Measurements from ENCODE around the gene MAST4.
"Not testable (repeated sequence)": the region's sequence is repeated elsewhere in the genome, so short reads cannot be mapped to it uniquely, and the experiment has no call there.

Gene MAST4

DNA sequence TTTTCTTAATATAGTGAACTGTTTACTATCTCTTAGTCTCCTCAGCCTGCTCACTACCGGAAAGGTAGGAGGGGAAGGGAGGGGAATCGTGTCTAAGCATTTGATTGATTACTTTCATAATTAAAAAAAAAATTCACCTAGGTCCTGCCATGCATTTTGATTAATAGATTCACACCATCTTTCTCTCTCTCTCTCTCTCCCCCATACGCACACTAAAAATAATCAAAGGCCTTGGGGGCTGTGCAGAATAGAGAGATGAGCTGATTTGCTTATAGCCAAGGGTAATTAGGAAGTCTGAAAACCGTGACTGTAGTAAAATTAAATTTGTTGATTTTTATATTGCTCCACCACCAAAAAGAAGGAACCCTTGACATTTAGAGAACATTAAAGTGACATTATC lies 550.8 kb downstream of the MAST4 start:
- DNase-seq = no peak

DNA sequence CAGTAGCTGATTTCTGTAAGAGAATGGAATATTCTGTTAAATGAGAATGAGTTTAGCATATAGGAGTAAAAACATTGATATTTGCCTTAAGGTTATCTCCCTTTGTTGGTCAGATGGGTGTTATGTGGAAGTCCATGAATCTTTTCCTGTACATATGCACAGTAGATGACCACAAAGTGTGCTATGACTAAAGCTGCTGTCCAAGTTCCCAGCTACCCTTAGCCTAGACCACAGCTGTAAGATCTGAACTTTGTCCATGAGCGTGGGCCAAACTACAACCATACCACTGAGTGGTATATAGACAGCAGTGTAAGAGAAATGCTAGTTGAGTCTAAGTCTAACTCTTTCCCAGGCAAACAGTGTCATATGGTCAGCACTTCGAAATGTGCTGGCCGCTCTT lies 551.6 kb downstream of the MAST4 start:
- no peak for DNase-seq

DNA sequence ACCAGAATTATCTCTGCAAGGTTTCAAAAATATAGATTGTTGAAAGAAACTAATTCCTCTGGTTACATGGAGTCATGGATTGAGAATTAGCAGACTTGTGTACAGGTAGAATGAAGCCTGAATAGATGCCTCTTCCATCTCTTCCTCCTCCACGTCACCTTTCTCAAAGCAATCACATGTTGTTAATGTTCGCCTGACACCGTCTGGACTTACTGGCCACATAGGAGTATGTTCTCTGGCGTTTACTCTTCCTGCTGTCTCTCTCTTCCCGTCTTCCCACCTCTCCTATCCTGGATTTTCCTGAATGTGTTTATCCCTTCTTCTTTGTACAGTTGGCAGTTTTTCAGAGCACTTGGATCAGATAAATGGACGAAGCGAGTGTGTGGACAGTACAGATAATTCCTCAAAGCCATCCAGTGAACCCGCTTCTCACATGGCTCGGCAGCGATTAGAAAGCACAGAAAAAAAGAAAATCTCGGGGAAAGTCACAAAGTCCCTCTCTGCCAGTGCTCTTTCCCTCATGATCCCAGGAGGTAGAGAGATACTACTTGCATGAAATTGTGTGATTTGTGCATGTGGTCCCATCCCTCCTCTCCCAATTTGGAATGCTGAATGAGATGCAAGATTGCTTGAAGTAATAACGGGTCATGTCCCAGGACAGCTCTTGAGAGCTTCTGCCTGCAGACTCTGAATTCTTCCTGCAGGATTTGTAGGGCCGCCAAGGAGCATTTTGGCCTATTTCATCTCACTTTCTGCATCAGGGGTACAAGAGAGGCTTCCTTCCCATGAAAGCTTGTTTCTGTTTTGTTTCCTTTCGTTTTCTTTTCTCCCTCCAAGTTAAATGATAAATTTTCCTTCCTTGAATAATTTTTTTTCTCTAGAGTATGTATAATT lies 553.1 kb downstream of the MAST4 start:
- no peak for DNase-seq

- no peak for DNase-seq
Measured at GRCh38 chr5:67149951-67150523, 553.8 kb downstream of the MAST4 start.

DNA sequence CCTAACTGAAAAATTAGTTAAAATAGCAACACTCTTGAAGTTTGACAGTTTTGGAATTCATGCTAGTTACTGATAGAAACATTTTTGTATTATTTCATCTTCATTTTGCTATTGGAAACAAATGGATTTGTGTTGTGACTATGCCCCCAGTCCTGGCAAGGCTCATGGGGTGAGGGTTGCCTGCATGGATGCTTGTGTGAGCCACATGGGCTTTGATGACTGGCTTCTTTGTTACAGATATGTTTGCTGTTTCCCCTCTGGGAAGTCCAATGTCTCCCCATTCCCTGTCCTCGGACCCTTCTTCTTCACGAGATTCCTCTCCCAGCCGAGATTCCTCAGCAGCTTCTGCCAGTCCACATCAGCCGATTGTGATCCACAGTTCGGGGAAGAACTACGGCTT lies 556.2 kb downstream of the MAST4 start:
- no peak for DNase-seq

DNA sequence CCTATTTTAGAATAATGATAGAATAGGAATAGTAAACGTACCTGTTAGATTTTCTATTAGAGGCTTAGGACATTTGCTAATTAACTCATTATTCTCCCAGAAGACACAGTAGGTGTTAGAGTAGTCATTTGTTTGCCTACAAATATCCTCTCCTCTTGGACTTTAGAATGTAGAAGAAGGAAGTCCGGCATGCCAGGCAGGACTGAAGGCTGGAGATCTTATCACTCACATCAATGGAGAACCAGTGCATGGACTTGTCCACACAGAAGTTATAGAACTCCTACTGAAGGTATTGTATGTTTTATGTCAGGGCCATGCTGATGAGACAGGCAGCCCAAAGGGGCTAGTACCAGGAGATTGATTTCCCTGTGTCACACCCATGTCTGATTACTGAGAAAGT lies 557.1 kb downstream of the MAST4 start:
- DNase-seq = no peak

GRCh38 chr5:67154556-67155206 lies 558.5 kb downstream of the MAST4 start:
- no peak for DNase-seq

- DNase-seq = peak; percentile 54
Measured at GRCh38 chr5:67156976-67157583, 560.9 kb downstream of the MAST4 start.

GRCh38 chr5:67160272-67160671 lies 564.1 kb downstream of the MAST4 start:
- DNase-seq = no peak

DNA sequence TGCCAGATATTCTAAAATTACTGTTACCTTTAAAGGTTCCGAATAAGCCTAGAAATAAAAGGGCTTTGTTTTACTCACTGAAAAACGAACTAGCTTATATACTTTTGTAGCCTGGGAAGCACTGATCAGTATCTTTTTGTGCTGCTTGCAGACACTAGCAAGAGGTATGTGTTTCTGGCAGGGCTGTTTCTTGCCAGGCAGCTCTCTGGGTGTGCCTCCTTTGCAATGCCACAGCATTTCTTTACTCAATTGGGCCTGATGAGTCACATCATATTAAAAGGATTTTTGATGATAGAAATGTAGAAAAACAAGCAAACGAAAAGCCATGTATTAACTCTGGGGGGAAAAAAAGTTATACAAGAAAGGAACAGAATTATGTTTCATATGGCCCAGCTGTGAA lies 564.8 kb downstream of the MAST4 start:
- no peak for DNase-seq

- DNase-seq = no peak
Measured at GRCh38 chr5:67161767-67162166, 565.6 kb downstream of the MAST4 start.

DNA sequence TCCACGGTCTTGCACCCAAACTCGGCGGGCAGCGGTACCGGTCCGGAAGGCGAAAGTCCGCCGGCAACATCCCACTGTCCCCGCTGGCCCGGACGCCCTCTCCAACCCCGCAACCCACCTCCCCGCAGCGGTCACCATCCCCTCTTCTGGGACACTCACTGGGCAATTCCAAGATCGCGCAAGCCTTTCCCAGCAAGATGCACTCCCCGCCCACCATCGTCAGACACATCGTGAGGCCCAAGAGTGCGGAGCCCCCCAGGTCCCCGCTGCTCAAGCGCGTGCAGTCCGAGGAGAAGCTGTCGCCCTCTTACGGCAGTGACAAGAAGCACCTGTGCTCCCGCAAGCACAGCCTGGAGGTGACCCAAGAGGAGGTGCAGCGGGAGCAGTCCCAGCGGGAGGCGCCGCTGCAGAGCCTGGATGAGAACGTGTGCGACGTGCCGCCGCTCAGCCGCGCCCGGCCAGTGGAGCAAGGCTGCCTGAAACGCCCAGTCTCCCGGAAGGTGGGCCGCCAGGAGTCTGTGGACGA lies 567.1 kb downstream of the MAST4 start:
- no peak for DNase-seq

DNA sequence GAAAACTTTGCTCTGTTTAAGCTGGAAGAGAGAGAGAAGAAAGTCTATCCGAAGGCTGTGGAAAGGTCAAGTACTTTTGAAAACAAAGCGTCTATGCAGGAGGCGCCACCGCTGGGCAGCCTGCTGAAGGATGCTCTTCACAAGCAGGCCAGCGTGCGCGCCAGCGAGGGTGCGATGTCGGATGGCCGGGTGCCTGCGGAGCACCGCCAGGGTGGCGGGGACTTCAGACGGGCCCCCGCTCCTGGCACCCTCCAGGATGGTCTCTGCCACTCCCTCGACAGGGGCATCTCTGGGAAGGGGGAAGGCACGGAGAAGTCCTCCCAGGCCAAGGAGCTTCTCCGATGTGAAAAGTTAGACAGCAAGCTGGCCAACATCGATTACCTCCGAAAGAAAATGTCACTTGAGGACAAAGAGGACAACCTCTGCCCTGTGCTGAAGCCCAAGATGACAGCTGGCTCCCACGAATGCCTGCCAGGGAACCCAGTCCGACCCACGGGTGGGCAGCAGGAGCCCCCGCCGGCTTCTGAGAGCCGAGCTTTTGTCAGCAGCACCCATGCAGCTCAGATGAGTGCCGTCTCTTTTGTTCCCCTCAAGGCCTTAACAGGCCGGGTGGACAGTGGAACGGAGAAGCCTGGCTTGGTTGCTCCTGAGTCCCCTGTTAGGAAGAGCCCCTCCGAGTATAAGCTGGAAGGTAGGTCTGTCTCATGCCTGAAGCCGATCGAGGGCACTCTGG lies 567.8 kb downstream of the MAST4 start:
- no peak for DNase-seq

DNA sequence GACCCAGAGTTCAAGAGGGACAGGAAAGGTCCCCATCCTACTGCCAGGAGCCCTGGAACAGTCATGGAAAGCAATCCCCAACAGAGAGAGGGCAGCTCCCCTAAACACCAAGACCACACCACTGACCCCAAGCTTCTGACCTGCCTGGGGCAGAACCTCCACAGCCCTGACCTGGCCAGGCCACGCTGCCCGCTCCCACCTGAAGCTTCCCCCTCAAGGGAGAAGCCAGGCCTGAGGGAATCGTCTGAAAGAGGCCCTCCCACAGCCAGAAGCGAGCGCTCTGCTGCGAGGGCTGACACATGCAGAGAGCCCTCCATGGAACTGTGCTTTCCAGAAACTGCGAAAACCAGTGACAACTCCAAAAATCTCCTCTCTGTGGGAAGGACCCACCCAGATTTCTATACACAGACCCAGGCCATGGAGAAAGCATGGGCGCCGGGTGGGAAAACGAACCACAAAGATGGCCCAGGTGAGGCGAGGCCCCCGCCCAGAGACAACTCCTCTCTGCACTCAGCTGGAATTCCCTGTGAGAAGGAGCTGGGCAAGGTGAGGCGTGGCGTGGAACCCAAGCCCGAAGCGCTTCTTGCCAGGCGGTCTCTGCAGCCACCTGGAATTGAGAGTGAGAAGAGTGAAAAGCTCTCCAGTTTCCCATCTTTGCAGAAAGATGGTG lies 568.8 kb downstream of the MAST4 start:
- DNase-seq = no peak

DNA sequence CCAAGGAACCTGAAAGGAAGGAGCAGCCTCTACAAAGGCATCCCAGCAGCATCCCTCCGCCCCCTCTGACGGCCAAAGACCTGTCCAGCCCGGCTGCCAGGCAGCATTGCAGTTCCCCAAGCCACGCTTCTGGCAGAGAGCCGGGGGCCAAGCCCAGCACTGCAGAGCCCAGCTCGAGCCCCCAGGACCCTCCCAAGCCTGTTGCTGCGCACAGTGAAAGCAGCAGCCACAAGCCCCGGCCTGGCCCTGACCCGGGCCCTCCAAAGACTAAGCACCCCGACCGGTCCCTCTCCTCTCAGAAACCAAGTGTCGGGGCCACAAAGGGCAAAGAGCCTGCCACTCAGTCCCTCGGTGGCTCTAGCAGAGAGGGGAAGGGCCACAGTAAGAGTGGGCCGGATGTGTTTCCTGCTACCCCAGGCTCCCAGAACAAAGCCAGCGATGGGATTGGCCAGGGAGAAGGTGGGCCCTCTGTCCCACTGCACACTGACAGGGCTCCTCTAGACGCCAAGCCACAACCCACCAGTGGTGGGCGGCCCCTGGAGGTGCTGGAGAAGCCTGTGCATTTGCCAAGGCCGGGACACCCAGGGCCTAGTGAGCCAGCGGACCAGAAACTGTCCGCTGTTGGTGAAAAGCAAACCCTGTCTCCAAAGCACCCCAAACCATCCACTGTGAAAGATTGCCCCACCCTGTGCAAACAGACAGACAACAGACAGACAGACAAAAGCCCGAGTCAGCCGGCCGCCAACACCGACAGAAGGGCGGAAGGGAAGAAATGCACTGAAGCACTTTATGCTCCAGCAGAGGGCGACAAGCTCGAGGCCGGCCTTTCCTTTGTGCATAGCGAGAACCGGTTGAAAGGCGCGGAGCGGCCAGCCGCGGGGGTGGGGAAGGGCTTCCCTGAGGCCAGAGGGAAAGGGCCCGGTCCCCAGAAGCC lies 569.6 kb downstream of the MAST4 start:
- DNase-seq = peak; percentile 70

DNA sequence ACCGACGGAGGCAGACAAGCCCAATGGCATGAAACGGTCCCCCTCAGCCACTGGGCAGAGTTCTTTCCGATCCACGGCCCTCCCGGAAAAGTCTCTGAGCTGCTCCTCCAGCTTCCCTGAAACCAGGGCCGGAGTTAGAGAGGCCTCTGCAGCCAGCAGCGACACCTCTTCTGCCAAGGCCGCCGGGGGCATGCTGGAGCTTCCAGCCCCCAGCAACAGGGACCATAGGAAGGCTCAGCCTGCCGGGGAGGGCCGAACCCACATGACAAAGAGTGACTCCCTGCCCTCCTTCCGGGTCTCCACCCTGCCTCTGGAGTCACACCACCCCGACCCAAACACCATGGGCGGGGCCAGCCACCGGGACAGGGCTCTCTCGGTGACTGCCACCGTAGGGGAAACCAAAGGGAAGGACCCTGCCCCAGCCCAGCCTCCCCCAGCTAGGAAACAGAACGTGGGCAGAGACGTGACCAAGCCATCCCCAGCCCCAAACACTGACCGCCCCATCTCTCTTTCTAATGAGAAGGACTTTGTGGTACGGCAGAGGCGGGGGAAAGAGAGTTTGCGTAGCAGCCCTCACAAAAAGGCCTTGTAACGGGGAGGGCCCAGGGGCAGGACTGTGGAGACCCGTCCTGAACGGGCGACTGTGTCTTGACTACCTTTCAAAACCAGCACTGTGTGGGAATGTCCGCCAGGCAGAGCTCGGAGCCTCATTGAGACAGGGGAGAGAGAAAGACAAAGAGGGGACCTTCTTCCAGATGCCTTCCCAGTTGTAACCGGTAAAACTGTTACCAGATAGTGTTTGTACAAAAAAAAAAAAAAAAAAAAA lies 570.5 kb downstream of the MAST4 start:
- DNase-seq = peak; percentile 55

DNA sequence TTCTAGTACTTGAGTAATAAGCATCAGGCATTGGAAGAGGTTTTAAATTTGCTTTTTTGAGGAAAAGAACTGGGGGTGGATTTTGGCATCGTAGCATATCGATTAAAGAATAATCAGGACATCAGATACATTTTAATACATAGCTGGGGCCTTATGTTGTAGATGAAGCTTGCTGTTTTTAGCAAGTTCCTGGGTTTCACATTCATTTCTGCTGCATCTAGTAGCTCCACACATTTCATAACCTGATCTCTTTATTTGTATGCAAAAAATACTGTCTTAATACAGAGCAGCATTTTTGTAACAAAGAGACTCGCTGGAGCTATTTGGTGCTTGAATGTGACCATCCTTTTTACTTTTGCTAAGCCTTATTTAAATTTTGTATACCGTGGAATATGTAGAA lies 571.9 kb downstream of the MAST4 start:
- DNase-seq = no peak

GRCh38 chr5:67170767-67171166 lies 574.6 kb downstream of the MAST4 start:
- DNase-seq = no peak

DNA sequence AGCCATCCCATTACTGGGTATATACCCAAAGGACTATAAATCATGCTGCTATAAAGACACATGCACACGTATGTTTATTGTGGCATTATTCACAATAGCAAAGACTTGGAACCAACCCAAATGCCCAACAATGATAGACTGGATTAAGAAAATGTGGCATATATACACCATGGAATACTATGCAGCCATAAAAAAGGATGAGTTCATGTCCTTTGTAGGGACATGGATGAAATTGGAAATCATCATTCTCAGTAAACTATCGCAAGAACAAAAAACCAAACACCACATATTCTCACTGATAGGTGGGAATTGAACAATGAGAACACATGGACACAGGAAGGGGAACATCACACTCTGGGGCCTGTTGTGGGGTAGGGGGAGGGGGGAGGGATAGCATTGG lies 577.2 kb downstream of the MAST4 start:
- DNase-seq = not testable (repeated sequence)

DNA sequence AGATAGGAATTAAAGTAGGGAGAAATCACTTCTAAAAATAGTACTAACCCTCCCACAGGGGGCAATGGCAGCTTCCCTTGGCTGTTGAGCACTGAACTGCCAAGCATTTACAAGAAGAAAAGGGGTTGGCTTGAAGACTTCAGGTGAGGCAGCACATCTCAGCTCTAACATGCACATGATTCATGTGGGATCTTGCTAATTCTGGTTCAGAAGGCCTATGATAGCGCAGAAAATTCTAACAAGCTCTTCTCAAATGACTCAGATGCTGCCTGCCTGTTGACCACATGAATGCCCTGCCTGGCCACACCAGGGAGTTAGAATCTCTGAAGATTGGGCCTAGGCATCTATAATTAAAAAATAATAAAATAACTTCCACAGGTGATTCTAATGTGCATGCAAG lies 577.8 kb downstream of the MAST4 start:
- no peak for DNase-seq
